Measurements from ENCODE around the gene CXCL9. TPM values are rescaled to one million over a fixed set of nuclear protein-coding genes. Genes with fewer than 3 reads are reported as not detected.

Gene CXCL9
- total and polyA plus RNA-seq, 2 donors from 2014 or later: 1.2 to 1.4 TPM

DNA sequence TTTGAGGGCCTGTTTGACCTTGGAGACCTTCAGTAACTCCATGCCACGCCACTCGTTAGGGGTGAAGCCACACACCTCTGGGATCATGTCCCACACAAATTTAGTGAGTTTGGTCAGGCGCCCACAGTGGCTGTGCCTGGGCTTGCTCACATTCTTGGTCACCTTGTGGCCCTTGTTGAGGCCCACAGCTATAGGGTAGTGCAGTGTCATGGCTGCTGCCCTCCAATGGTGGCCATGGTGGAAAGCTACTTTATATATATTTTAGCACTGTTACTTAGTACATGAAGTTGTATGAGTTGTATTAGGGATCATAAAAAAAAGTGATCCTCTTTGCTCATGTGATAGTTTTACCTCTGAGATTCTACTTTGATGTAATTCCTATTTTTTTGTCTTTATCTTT lies 29.5 kb upstream of the CXCL9 start:
- Histone ChIP-seq H3K4me3 (ENCODE audit: low read length in 3 of 3) (no peak overlapping the region), H3K4me1 (ENCODE audit: control insufficient read depth in 2 of 3, insufficient read depth in 2 of 3, low read depth in 1 of 3, low read length in 3 of 3) (no peaks in the 10 kb centered on the region), H3K27me3 (ENCODE audit: control insufficient read depth, insufficient read depth, low read length) (no peaks in the 10 kb centered on the region), H3K36me3 (ENCODE audit: control insufficient read depth in 2 of 3, insufficient read depth in 3 of 3, low read length in 3 of 3) (no peaks in the 10 kb centered on the region), H3K9ac (ENCODE audit: low read length in 3 of 3) (no peak overlapping the region), H3K27ac (ENCODE audit: low read depth in 2 of 2, low read length in 2 of 2) (no peak overlapping the region), H3K9me3 (ENCODE audit: control insufficient read depth in 2 of 3, insufficient read depth in 1 of 3, low read length in 3 of 3) (no peaks in the 10 kb centered on the region)
- TF ChIP-seq, protein P1, sequence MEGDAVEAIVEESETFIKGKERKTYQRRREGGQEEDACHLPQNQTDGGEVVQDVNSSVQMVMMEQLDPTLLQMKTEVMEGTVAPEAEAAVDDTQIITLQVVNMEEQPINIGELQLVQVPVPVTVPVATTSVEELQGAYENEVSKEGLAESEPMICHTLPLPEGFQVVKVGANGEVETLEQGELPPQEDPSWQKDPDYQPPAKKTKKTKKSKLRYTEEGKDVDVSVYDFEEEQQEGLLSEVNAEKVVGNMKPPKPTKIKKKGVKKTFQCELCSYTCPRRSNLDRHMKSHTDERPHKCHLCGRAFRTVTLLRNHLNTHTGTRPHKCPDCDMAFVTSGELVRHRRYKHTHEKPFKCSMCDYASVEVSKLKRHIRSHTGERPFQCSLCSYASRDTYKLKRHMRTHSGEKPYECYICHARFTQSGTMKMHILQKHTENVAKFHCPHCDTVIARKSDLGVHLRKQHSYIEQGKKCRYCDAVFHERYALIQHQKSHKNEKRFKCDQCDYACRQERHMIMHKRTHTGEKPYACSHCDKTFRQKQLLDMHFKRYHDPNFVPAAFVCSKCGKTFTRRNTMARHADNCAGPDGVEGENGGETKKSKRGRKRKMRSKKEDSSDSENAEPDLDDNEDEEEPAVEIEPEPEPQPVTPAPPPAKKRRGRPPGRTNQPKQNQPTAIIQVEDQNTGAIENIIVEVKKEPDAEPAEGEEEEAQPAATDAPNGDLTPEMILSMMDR (IDR thresholded peaks at IDR 0.05; ENCODE audit: borderline replicate concordance, extremely low read depth, insufficient read depth): no peak
- intact Hi-C loops (cut with DNase I): no loop called here
- no peak for DNase-seq
- FAIRE-seq: no peak

DNA sequence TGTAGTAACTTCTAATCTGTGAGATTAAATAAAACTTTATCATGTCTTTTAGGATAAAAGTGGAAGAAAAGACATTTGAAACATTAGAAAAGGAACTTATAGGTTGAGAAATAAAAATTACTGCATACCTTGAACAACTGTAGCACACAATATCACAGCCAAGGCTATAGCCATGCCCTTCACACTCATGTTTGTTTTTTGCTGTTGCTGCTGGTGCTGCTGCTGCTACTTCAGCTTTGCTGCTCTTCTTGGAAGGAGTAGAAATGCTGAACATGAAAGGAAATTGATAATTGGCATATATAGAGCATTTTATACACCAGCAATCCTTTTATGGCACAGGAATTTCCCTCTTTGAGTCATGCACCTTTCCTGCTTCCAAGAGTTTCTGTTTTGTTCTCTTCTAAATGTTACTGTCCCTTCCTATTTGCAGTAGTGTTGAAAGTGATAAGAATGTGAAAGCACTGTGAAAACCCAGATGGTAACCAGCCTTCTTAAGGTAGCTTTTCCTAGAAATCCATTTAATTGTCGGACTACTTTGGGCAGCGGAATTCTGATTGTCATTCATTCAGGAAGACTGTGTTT lies 28.6 kb upstream of the CXCL9 start, which contains the start of gene CXCL11:
Gene CXCL11, minus strand, starts transcription at position 272 of the 582 bp plus-strand sequence. Its CDS starts 83 bp downstream, at position 189.
- DNase-seq (no peak), FAIRE-seq (no peak)
- no peaks in the 10 kb centered on the region for H3K36me3 ChIP-seq (ENCODE audit: control insufficient read depth in 2 of 3, insufficient read depth in 3 of 3, low read length in 3 of 3)
- TF ChIP-seq, protein P1 (IDR thresholded peaks at IDR 0.05; ENCODE audit: borderline replicate concordance, extremely low read depth, insufficient read depth): no peak
- no peak within 1 kb of the TSS for H3K27ac ChIP-seq (ENCODE audit: low read depth in 2 of 2, low read length in 2 of 2)
- no peaks in the 10 kb centered on the region for H3K9me3 ChIP-seq (ENCODE audit: control insufficient read depth in 2 of 3, insufficient read depth in 1 of 3, low read length in 3 of 3)
- H3K27me3 ChIP-seq (ENCODE audit: control insufficient read depth, insufficient read depth, low read length): no peaks in the 10 kb centered on the region
- intact Hi-C loops (cut with DNase I): no loop called here
- H3K9ac ChIP-seq (ENCODE audit: low read length in 3 of 3): no peak within 1 kb of the TSS
- no peak within 1 kb of the TSS for H3K4me3 ChIP-seq (ENCODE audit: low read length in 3 of 3)
- H3K4me1 ChIP-seq (ENCODE audit: control insufficient read depth in 2 of 3, insufficient read depth in 2 of 3, low read depth in 1 of 3, low read length in 3 of 3): no peaks in the 10 kb centered on the region

DNA sequence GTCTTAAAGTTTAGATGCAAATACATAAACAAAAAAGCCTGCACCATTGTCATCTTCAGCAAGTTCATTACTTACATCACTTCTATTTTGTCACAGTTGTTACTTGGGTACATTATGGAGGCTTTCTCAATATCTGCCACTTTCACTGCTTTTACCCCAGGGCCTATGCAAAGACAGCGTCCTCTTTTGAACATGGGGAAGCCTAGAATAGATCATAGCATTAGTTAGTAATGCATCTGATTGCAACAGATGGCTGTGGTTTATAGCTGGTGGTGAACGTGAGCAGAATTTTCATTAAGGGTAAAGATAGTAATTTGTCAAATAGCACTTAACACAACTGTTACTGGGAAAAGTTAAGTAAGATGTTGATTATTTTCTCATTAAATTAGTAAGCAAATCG lies 27.8 kb upstream of the CXCL9 start:
- TF ChIP-seq, protein P1 (IDR thresholded peaks at IDR 0.05; ENCODE audit: borderline replicate concordance, extremely low read depth, insufficient read depth): no peak
- DNase-seq: no peak
- Histone ChIP-seq H3K36me3 (ENCODE audit: control insufficient read depth in 2 of 3, insufficient read depth in 3 of 3, low read length in 3 of 3) (no peaks in the 10 kb centered on the region), H3K27ac (ENCODE audit: low read depth in 2 of 2, low read length in 2 of 2) (no peak overlapping the region), H3K4me1 (ENCODE audit: control insufficient read depth in 2 of 3, insufficient read depth in 2 of 3, low read depth in 1 of 3, low read length in 3 of 3) (no peaks in the 10 kb centered on the region), H3K27me3 (ENCODE audit: control insufficient read depth, insufficient read depth, low read length) (no peaks in the 10 kb centered on the region), H3K9ac (ENCODE audit: low read length in 3 of 3) (no peak overlapping the region), H3K9me3 (ENCODE audit: control insufficient read depth in 2 of 3, insufficient read depth in 1 of 3, low read length in 3 of 3) (no peaks in the 10 kb centered on the region), H3K4me3 (ENCODE audit: low read length in 3 of 3) (no peak overlapping the region)
- intact Hi-C loops (cut with DNase I): no loop called here
- FAIRE-seq: no peak

DNA sequence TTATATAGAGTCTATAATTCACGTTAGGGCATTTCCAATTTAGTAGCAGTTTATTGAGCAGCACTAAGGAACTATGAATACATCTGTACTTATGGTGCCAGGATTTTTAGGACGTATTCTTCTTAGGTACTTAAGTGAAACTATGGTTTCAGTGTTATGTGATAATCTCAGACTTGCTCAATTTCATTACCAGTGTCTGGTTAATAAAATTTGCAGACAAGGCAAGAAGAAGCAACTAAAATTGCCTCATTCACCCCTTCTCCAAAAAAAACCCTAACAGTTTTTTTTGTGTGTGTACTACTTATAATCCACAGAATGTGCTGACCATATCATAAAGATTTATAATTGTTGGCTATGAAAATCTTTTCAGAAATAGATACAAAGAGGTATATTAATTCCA lies 22.0 kb upstream of the CXCL9 start:
- DNase-seq (no peak), FAIRE-seq (no peak)
- intact Hi-C loops (cut with DNase I): no loop called here
- no peak overlapping the region for H3K27ac ChIP-seq (ENCODE audit: low read depth in 2 of 2, low read length in 2 of 2)
- no peaks in the 10 kb centered on the region for H3K9me3 ChIP-seq (ENCODE audit: control insufficient read depth in 2 of 3, insufficient read depth in 1 of 3, low read length in 3 of 3)
- peaks cover 0 to 3% (median 0%) of the 10 kb centered on the region in 3 donors for H3K4me1 ChIP-seq (ENCODE audit: control insufficient read depth in 2 of 3, insufficient read depth in 2 of 3, low read depth in 1 of 3, low read length in 3 of 3)
- H3K36me3 ChIP-seq (ENCODE audit: control insufficient read depth in 2 of 3, insufficient read depth in 3 of 3, low read length in 3 of 3): no peaks in the 10 kb centered on the region
- TF ChIP-seq, protein P1 (IDR thresholded peaks at IDR 0.05; ENCODE audit: borderline replicate concordance, extremely low read depth, insufficient read depth): no peak
- H3K9ac ChIP-seq (ENCODE audit: low read length in 3 of 3): no peak overlapping the region
- H3K27me3 ChIP-seq (ENCODE audit: control insufficient read depth, insufficient read depth, low read length): no peaks in the 10 kb centered on the region
- H3K4me3 ChIP-seq (ENCODE audit: low read length in 3 of 3): no peak overlapping the region
